SK-N-SH treated with all-trans-retinoic acid at 6 μM for 48 hours (cell line): ENCODE data around the gene GRM3.

ENCODE experiments used
- BACH2 ChIP-seq: fragments of 250-450 bp; sonication (Bioruptor Pico); IDR thresholded peaks from 2 replicates; pipeline ENCODE4 v1.9.0; 2021; ENCODE audit warnings: mild to moderate bottlenecking, borderline replicate concordance
- TCF4 ChIP-seq: fragments of 250-450 bp; sonication (Bioruptor Pico); IDR thresholded peaks from 2 replicates; pipeline ENCODE4 v1.8.0; 2021; ENCODE audit warnings: mild to moderate bottlenecking, moderate library complexity, borderline replicate concordance
- ZFP30 ChIP-seq: fragments of 450-650 bp; formaldehyde crosslinking; IDR thresholded peaks from 2 replicates; pipeline ENCODE4 v1.5.0; 2022; ENCODE audit warnings: mild to moderate bottlenecking, moderate library complexity

- TF ChIP-seq TCF4: no peak
- TF ChIP-seq BACH2 (CRISPR knock-in tag): no peak
- no peak for TF ChIP-seq ZFP30 (CRISPR knock-in tag)
Measured at GRCh38 chr7:86846494-86847190, 202.9 kb downstream of the GRM3 start.
